HL-60 (cell line): Measurements from ENCODE around the gene ZNF397.

ENCODE experiments used
- REST ChIP-seq: IDR thresholded peaks from 2 replicates; pipeline ENCODE4 v1.6.1; 2012; ENCODE audit warnings: low read depth; ENCODE audit not compliant: insufficient replicate concordance
- TF ChIP-seq, protein P1 (sequence below): IDR thresholded peaks from one replicate; pipeline ENCODE4 v1.5.1; 2011; ENCODE audit warnings: low read length, control low read depth, inconsistent platforms; ENCODE audit not compliant: insufficient read depth

- no peak for TF ChIP-seq REST
- TF ChIP-seq, protein P1, sequence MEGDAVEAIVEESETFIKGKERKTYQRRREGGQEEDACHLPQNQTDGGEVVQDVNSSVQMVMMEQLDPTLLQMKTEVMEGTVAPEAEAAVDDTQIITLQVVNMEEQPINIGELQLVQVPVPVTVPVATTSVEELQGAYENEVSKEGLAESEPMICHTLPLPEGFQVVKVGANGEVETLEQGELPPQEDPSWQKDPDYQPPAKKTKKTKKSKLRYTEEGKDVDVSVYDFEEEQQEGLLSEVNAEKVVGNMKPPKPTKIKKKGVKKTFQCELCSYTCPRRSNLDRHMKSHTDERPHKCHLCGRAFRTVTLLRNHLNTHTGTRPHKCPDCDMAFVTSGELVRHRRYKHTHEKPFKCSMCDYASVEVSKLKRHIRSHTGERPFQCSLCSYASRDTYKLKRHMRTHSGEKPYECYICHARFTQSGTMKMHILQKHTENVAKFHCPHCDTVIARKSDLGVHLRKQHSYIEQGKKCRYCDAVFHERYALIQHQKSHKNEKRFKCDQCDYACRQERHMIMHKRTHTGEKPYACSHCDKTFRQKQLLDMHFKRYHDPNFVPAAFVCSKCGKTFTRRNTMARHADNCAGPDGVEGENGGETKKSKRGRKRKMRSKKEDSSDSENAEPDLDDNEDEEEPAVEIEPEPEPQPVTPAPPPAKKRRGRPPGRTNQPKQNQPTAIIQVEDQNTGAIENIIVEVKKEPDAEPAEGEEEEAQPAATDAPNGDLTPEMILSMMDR = no peak
Measured at GRCh38 chr18:35197296-35197695, 43.5 kb upstream of the ZNF397 start.
